Measurements from ENCODE around the gene RNF26. TPM values are rescaled to one million over a fixed set of nuclear protein-coding genes. Genes with fewer than 3 reads are reported as not detected.
A peak's percentile ranks its signal among the peaks of the same experiment; 100 is the strongest.

RNF26 gene
- total RNA-seq, 1 experiment from 2014 or later = 90.6 TPM

GRCh38 chr11:119381181-119381988 lies 47.1 kb downstream of the RNF26 start, which contains the start of gene USP2 (continued):
- TF ChIP-seq, protein P1, sequence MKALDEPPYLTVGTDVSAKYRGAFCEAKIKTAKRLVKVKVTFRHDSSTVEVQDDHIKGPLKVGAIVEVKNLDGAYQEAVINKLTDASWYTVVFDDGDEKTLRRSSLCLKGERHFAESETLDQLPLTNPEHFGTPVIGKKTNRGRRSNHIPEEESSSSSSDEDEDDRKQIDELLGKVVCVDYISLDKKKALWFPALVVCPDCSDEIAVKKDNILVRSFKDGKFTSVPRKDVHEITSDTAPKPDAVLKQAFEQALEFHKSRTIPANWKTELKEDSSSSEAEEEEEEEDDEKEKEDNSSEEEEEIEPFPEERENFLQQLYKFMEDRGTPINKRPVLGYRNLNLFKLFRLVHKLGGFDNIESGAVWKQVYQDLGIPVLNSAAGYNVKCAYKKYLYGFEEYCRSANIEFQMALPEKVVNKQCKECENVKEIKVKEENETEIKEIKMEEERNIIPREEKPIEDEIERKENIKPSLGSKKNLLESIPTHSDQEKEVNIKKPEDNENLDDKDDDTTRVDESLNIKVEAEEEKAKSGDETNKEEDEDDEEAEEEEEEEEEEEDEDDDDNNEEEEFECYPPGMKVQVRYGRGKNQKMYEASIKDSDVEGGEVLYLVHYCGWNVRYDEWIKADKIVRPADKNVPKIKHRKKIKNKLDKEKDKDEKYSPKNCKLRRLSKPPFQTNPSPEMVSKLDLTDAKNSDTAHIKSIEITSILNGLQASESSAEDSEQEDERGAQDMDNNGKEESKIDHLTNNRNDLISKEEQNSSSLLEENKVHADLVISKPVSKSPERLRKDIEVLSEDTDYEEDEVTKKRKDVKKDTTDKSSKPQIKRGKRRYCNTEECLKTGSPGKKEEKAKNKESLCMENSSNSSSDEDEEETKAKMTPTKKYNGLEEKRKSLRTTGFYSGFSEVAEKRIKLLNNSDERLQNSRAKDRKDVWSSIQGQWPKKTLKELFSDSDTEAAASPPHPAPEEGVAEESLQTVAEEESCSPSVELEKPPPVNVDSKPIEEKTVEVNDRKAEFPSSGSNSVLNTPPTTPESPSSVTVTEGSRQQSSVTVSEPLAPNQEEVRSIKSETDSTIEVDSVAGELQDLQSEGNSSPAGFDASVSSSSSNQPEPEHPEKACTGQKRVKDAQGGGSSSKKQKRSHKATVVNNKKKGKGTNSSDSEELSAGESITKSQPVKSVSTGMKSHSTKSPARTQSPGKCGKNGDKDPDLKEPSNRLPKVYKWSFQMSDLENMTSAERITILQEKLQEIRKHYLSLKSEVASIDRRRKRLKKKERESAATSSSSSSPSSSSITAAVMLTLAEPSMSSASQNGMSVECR (CRISPR knock-in tag; IDR thresholded peaks at IDR 0.05; ENCODE audit: borderline replicate concordance) = peak; percentile 88; the same call in 1 of the 2 replicates
- no peak for TF ChIP-seq TEAD1 (CRISPR knock-in tag; IDR thresholded peaks at IDR 0.05)
- TF ChIP-seq IRF2 (CRISPR knock-in tag; IDR thresholded peaks at IDR 0.05; ENCODE audit: borderline replicate concordance, low read depth) = no peak
- TF ChIP-seq GRHL2 (CRISPR knock-in tag; IDR thresholded peaks at IDR 0.05; ENCODE audit: insufficient replicate concordance, severe bottlenecking) = no peak
- no peak for TF ChIP-seq TP53 (CRISPR knock-in tag; IDR thresholded peaks at IDR 0.05)
- TF ChIP-seq RELA (CRISPR knock-in tag; IDR thresholded peaks at IDR 0.05; ENCODE audit: borderline replicate concordance) = no peak
- TF ChIP-seq FOXK1 (CRISPR knock-in tag; IDR thresholded peaks at IDR 0.05) = peak; percentile 98
- no peak for TF ChIP-seq ZNF416 (CRISPR knock-in tag; IDR thresholded peaks at IDR 0.05)
- peak; percentile 95 for TF ChIP-seq MAX (CRISPR knock-in tag; IDR thresholded peaks at IDR 0.05)
- TF ChIP-seq ZNF396 (CRISPR knock-in tag; IDR thresholded peaks at IDR 0.05; ENCODE audit: borderline replicate concordance) = no peak
- TF ChIP-seq, protein P2, sequence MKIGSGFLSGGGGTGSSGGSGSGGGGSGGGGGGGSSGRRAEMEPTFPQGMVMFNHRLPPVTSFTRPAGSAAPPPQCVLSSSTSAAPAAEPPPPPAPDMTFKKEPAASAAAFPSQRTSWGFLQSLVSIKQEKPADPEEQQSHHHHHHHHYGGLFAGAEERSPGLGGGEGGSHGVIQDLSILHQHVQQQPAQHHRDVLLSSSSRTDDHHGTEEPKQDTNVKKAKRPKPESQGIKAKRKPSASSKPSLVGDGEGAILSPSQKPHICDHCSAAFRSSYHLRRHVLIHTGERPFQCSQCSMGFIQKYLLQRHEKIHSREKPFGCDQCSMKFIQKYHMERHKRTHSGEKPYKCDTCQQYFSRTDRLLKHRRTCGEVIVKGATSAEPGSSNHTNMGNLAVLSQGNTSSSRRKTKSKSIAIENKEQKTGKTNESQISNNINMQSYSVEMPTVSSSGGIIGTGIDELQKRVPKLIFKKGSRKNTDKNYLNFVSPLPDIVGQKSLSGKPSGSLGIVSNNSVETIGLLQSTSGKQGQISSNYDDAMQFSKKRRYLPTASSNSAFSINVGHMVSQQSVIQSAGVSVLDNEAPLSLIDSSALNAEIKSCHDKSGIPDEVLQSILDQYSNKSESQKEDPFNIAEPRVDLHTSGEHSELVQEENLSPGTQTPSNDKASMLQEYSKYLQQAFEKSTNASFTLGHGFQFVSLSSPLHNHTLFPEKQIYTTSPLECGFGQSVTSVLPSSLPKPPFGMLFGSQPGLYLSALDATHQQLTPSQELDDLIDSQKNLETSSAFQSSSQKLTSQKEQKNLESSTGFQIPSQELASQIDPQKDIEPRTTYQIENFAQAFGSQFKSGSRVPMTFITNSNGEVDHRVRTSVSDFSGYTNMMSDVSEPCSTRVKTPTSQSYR (CRISPR knock-in tag; IDR thresholded peaks at IDR 0.05) = no peak
- TF ChIP-seq JUN (CRISPR knock-in tag; IDR thresholded peaks at IDR 0.05) = no peak
- TF ChIP-seq, protein P3, sequence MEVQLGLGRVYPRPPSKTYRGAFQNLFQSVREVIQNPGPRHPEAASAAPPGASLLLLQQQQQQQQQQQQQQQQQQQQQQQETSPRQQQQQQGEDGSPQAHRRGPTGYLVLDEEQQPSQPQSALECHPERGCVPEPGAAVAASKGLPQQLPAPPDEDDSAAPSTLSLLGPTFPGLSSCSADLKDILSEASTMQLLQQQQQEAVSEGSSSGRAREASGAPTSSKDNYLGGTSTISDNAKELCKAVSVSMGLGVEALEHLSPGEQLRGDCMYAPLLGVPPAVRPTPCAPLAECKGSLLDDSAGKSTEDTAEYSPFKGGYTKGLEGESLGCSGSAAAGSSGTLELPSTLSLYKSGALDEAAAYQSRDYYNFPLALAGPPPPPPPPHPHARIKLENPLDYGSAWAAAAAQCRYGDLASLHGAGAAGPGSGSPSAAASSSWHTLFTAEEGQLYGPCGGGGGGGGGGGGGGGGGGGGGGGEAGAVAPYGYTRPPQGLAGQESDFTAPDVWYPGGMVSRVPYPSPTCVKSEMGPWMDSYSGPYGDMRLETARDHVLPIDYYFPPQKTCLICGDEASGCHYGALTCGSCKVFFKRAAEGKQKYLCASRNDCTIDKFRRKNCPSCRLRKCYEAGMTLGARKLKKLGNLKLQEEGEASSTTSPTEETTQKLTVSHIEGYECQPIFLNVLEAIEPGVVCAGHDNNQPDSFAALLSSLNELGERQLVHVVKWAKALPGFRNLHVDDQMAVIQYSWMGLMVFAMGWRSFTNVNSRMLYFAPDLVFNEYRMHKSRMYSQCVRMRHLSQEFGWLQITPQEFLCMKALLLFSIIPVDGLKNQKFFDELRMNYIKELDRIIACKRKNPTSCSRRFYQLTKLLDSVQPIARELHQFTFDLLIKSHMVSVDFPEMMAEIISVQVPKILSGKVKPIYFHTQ (CRISPR knock-in tag; IDR thresholded peaks at IDR 0.05) = no peak
- TF ChIP-seq TCF7 (CRISPR knock-in tag; IDR thresholded peaks at IDR 0.05; ENCODE audit: low read depth) = no peak
- TF ChIP-seq GTF2I (CRISPR knock-in tag; conservative IDR thresholded peaks at IDR 0.05) = no peak
- no peak for TF ChIP-seq PRDM15 (CRISPR knock-in tag; IDR thresholded peaks at IDR 0.05)
- TF ChIP-seq ZNF121 (CRISPR knock-in tag; IDR thresholded peaks at IDR 0.05) = no peak
- TF ChIP-seq ZNF219 (CRISPR knock-in tag; IDR thresholded peaks at IDR 0.05; ENCODE audit: borderline replicate concordance) = no peak
- no peak for TF ChIP-seq ETV6 (CRISPR knock-in tag; IDR thresholded peaks at IDR 0.05)
- TF ChIP-seq, protein P4, sequence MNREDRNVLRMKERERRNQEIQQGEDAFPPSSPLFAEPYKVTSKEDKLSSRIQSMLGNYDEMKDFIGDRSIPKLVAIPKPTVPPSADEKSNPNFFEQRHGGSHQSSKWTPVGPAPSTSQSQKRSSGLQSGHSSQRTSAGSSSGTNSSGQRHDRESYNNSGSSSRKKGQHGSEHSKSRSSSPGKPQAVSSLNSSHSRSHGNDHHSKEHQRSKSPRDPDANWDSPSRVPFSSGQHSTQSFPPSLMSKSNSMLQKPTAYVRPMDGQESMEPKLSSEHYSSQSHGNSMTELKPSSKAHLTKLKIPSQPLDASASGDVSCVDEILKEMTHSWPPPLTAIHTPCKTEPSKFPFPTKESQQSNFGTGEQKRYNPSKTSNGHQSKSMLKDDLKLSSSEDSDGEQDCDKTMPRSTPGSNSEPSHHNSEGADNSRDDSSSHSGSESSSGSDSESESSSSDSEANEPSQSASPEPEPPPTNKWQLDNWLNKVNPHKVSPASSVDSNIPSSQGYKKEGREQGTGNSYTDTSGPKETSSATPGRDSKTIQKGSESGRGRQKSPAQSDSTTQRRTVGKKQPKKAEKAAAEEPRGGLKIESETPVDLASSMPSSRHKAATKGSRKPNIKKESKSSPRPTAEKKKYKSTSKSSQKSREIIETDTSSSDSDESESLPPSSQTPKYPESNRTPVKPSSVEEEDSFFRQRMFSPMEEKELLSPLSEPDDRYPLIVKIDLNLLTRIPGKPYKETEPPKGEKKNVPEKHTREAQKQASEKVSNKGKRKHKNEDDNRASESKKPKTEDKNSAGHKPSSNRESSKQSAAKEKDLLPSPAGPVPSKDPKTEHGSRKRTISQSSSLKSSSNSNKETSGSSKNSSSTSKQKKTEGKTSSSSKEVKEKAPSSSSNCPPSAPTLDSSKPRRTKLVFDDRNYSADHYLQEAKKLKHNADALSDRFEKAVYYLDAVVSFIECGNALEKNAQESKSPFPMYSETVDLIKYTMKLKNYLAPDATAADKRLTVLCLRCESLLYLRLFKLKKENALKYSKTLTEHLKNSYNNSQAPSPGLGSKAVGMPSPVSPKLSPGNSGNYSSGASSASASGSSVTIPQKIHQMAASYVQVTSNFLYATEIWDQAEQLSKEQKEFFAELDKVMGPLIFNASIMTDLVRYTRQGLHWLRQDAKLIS (CRISPR knock-in tag; IDR thresholded peaks at IDR 0.05; ENCODE audit: borderline replicate concordance) = no peak
- no peak for TF ChIP-seq HMGA2 (CRISPR knock-in tag; IDR thresholded peaks at IDR 0.05)
